ENCODE measurements around the gene PTPRD.

The PTPRD gene

GRCh38 chr9:8534828-8535227 is 2078.0 kb downstream of the PTPRD start:
- DNase-seq = no peak

DNA sequence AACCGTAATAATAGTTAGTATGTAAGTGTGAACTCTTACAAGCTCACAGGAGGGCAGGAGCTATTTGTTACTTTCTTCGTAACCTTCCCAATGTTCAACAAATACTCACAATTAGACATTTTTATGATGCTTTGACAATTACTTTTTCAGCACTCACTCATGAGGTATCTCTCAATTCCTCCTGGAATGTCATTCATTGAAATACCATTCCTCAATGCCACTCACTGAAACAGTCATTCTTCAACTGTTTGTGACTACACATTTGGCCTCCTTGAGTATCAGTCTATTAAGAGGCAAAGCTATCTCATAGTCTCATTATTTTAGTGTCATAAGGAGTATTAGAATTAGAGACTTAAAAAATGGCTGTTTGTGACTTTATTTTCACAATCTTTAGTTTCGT is 2079.1 kb downstream of the PTPRD start:
- no peak for DNase-seq

DNA sequence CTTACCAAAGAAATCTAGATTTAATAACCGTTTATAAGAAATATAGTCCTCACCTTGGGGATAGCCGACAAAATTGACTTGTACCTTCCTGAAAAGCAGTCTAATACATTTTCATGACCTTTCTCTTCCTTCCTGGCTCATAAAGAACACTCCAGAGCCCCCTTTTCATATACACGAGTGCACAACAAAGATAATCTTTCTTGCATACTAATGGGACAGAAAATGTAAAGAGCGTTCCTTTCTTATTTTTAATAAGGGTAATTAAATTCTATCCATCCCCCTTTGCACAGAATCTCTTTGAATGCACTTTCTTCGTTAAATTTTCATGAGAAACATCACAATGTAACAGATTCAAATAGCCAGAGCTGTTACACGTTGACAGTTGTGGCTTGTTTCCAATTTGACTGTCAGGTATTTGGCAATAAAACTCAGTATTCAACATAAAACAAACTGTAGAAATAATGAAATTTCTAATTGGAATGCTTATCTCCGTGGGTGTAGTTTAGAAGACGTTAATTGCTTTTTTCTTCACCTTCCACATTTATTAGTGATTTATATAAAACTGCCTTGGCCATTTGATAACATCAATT is 2080.9 kb downstream of the PTPRD start:
- DNase-seq = no peak

DNA sequence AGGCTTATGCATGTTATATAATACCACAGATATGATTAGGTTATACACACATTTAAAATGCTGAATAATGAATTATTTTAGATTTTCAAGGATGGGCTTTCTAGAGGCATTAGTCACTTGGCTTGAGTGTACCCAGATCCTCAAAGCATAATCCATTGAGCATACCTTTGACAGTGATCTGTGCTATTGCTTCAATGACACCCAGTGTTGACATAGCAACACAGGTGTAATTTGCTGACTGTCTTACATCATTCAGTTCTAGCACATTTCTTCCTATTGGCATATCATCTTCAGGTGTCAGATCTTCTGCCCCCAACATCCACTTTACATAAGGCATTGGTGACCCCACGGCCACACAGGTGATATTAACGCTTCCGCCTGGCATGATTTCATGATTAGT is 2091.7 kb downstream of the PTPRD start:
- DNase-seq = no peak

DNA sequence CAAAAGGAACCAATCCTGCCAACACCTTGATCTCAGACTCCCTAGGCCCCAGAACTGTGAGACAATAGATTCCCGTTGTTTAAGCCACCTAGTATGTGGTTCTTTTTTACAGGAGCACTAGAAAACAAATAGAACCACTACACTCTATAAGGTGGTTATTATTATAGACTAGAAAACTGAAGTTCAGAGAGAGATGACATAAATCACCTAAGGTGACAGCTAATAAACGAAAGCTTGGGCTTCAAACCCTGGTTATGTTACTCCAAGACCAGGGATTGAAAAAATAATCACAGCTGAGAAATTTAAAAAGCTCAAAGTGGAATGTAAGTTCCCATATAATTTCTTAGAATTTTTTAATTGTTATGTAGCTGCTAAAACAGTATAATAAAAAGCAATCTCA is 2097.1 kb downstream of the PTPRD start:
- no peak for DNase-seq

GRCh38 chr9:8514760-8515159 is 2098.0 kb downstream of the PTPRD start:
- no peak for DNase-seq

DNA sequence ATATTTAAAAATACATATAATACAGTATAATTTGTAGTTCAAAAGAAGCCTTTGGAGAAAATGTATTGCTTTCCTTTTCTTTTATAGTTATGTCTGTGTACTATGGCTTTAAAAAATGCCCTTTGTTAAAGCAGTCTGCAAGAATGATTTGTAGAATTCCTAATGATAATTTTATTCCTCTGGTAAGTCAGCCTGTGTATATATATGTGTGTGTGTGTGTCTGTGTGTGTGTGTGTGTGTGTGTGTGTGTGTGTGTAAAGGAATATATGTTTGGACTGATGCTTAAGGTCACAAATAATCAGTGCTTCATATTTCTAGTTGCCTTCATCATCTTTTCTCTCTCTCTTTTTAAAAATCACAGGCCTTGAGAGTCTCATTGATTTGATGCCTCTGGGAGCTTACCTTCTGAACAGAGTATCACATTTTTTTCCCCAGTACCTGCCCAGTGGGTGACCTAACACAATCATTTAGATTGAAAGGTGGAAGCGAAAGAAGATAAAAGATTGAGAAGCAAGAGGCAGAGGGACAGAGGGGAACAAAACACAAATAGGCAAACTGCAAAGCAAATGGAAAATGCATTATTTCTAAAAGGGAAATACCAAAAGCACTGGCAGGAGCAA is 2104.0 kb downstream of the PTPRD start:
- DNase-seq = no peak

GRCh38 chr9:8494571-8494970 is 2118.2 kb downstream of the PTPRD start:
- no peak for DNase-seq

GRCh38 chr9:8492679-8493078 is 2120.1 kb downstream of the PTPRD start:
- DNase-seq = no peak

- no peak for DNase-seq
Observed at GRCh38 chr9:8492024-8492423, 2120.8 kb downstream of the PTPRD start.

DNA sequence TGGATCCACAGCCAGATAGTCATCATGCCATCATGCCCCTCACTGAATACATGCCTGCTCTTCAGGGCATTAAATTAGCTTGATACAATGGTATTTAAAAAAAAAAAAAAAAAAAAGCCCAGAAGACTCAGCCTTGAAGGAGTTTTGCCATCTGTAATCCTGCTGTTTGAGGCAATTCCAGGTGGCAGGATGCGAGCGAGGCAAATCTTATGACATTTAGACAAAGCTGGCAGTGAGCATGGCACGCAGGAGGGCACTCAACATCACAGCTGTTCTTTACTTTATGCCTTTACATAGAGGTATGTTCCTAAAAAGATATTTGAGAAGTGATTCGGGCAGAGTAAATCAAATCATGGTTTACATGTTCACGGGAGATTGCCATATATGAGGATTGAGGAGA is 2121.2 kb downstream of the PTPRD start:
- no peak for DNase-seq

- no peak for DNase-seq
Observed at GRCh38 chr9:8489835-8490234, 2123.0 kb downstream of the PTPRD start.

DNA sequence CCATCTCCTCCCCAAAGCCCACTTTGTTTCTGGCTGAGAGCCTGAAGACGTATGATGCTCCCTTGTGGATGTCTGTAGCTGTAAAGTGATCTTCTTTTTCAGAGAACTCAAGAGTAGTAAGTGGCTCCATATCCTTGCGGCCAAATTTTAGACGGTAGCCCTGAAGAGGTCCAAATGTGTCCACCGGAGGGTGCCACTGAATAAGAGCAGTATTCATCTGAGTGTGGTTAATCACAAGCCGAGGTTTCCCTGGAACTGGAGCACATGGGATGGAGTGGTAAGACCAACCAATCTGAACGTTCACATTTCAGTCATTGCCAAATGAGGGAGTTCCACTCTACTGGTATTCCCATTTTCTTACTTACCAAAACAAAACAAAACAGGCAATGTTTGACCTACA is 2126.7 kb downstream of the PTPRD start:
- peak; percentile 58 for DNase-seq

DNA sequence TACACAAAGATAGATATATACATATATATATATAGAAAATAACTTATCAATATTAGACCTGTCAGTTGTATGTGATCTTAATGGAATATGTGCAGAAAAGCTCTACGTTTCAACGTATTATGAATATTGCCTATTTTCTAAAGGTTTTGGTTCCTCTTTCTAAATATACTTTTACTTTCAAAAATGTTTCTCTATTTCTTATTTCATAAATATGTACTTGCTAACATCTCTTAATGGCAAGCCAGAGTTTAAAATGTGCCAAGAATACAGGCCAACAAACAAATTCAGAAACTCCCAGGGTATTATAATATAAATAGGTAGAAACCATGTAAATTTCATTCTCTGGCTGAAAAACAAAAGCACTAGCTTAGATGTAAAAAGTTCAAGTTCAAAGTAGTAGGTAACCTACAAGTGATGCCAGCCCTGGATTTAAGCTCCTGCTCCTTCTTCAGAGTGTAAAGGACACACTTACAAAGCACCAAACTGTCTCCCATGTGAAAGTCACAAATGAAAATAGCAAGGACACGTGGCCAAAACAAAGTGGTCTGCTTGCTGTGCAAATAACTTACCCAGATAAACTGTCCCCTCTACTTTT is 2128.1 kb downstream of the PTPRD start:
- no peak for DNase-seq

DNA sequence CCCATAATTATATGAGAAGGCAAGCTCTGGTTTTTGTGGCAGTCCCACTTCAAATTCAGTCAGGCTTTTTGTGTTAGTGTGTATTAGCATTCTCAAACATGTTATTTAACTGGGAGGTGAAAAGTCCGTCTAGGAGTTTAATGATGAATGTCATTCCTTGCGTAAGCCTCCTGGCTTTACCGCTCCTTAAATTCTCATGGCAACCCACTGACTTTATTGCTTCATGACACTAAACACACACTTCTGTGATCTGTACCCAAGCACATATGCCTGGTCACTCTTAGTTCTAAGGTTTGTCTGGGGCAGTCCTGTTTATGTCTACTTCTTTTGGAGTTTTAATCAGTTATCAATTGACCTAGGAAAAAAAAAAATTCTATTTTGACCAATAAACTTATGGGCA is 2135.4 kb downstream of the PTPRD start:
- DNase-seq = no peak

- DNase-seq = no peak
Observed at GRCh38 chr9:8474937-8475336, 2137.9 kb downstream of the PTPRD start.

DNA sequence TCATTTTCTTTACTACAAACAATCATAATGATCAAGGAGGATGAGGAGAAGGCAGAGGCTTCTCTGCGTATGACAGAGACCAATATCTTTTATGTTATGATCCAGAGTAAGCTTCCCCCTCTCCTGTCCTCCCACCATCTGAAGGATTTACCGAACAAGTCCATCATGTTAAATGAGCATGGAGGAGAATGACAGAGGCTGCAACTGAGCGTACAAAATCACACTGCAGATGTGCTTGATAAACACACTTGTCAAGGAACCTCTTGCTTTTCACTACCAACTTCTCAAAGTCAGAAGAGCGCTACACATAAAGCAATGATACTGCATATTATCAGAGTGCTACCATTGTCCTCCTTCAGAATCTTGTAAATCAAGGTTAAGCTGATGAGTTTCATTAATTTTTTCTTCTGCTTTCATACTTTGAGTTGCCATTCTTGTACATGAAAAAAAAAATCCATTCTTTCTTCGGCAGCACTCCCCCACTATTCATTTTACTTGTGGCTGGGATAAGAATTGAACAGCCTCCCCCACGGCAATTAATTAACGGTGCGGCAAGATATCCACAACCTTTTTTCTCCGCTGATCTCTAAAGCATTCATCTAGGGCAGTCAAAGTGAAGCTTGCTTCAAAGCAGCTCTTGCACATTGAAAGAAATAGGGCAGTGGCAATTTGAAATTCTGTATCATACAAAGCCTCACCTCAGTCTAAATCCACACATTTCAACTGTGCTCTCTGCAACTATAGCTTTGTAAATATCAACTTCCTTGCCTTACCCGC is 2139.4 kb downstream of the PTPRD start:
- DNase-seq = no peak

- DNase-seq = no peak
Observed at GRCh38 chr9:8468045-8468637, 2144.7 kb downstream of the PTPRD start.

GRCh38 chr9:8457816-8458215 is 2155.0 kb downstream of the PTPRD start:
- DNase-seq = no peak

DNA sequence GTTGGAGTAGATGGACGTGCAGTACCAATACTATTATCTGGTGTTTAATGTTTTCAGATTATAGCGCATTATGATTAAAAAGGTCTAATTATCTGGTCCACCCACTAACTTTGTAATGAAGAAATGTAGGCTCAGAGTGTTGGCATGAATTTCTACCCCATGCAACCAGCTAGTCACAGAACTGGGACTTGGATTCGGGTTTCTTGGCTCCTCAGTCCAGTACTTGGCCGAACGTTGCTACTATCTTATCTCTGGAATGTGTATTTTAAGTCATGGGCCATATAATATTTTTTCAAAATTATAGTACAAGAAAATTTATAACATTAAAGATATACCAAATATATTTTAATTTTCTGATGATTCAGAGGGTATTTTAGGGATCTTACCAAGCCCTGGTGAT is 2155.7 kb downstream of the PTPRD start:
- no peak for DNase-seq

GRCh38 chr9:8456344-8456743 is 2156.5 kb downstream of the PTPRD start:
- no peak for DNase-seq

GRCh38 chr9:8450810-8451545 is 2161.8 kb downstream of the PTPRD start:
- DNase-seq = no peak

GRCh38 chr9:8448226-8448625 is 2164.6 kb downstream of the PTPRD start:
- no peak for DNase-seq
